GM18858 (cell line): ENCODE measurements around the gene PRTN3.
"Not testable (repeated sequence)": the region's sequence is repeated elsewhere in the genome, so short reads cannot be mapped to it uniquely, and the experiment has no call there.

Experiments
- ATAC-seq: cut with Tn5 transposase; IDR thresholded peaks from one replicate; pipeline ENCODE4 v1.9.1; 2021; ENCODE audit not compliant: unreplicated experiment

The PRTN3 gene

DNA sequence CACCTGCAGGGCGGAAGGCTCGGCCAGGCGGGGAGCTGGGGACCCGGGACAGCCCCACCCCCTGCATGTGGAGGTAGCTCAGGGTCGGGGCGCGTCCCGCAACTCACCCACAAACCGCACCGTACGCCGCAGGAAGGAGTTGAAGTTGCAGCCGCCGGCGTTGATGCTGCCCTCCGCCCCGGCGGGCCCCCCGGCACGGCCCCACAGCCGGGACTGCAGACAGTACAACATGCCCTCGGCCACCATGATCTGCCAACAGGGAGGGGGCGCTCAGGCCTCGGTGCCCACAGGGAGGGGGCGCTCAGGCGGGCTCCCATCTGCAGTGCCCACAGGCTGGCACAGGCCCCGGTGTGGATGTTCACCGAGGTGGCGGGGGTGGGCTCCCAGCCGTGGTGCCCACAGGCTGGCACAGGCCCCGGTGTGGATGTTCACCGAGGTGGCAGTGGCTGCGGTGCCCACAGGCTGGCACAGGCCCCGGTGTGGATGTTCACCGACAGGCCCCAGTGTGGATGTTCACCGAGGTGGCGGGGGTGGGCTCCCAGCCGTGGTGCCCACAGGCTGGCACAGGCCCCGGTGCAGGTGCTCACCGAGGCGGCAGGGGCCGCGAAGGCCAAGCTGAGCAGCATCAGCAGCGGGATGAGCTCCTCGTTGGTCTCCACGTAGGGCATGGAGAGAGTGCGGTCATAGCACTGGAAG lies 25.6 kb upstream of the PRTN3 start:
- ATAC-seq: no peak

DNA sequence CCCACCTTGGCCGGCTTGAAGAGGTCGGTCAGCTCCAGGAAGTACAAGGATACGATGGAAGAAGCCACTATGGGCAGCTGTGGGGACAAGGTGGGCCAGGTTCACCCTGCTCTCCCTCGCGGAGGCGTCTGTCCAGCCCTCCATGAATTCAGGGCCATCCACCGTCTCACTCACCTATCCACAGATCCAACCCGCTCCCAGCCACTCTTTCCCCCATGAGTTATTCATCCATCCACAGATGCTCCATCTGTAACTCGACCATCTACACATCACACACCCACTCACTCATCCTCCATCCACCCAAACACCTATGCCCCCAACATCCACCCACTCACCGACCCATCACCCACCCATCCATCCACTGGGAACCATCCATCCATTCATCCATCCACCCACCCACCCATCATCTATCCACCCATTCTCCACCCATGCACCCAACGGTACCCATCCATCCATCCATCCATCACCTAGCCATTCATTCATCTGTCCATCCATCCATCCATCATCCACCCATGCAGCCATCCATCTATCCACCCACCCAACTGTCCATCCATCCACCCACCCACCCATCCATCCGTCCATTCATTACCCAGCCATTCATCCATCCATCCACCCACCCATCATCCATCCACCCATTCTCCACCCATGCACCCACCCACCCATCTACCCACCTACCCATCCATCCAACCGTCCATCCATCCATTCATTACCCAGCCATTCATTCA lies 24.9 kb upstream of the PRTN3 start:
- ATAC-seq: no peak

DNA sequence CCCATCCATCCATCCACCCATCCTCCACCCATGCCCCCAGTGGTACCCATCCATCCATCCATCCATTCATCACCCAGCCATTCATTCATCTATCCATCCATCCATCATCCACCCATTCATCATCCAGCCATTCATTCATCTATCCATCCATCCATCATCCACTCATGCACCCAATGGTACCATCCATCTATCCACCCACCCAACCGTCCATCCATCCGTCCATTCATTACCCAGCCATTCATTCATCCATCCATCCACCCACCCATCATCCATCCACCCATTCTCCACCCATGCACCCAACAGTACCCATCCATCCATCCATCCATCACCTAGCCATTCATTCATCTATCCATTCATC lies 24.3 kb upstream of the PRTN3 start:
- ATAC-seq: no peak

DNA sequence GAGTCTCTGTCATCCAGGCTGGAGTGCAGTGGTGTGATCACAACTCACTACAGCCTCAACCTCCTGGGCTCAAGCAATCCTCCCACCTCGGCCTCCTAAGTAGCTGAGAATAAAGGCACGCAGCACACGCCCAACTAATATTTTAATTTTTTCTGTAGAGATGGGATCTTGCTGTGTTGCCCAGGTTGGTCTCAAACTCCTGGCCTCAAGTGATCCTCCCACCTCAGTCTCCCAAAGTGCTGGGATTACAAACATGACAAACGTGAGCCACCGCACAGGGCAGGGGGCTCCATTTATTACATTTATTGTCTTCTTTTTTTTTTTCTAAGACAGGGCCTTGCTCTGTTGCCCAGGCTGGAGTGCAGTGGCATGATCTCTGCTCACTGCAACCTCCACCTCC lies 20.6 kb upstream of the PRTN3 start:
- ATAC-seq: not testable (repeated sequence)

DNA sequence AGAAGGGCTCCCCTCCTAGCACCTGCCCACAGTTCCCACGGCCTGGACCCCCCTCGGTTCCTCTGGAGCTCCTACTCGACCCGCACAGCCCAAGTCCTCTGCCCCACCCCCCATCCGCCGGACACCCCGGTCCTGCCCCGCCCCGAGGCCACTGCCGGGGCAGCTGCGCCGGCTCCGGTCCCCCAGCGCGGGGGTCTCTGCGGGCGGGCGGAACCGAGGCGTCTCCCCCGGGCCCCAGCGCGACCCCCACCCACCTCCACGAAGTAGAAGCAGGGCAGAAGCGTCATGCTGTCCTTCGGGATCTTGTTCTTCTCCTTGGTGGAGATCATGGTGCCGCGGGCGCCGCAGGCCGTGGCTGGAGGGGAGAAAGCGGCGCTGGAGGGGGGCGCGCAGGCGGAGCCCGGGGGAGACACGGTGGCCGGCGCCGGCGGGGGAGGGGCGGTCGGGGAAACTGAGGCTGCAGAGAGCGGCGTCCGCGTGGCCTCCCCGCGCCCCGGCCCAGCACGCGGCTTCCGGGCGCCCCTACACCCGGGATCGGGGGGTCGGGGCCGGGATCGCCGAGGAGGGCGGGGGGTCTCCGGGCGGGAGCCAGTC lies 19.5 kb upstream of the PRTN3 start:
- ATAC-seq: no peak

DNA sequence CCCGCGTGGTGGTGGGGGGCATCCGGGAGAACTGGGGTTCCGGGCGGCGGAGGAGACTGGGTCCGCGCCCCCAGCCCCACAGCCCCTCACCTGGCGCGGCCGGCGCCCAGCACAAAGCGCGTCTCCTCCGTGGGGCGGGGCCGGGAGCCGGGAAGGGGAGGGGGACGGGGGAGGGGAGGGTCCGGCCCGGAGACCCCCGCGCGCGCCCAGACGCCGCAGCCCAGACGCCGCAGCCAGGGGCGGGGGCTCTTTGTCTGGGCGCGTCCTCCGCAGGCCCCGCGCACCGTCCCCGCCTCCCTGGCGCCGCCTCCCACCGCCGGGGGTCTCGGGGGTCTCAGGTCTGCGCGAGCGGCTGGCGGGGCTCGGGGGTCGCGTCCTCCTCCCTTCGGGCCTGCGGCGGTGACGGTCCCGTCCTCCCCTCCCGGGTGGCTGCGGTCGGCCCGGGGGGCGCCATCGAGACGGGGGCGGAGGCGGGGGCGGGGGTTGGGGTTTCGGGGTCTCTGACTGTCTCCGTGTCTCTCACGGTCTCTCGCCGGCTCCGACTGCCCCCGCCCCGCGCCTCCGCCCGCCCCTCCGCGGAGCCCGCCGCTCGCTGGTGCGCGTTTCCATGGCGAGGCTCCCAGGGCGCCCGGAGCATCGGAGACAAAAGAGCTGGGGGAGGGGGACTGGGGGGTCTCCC lies 18.8 kb upstream of the PRTN3 start, which contains the start of gene PLPPR3:
Gene PLPPR3, minus strand, starts transcription at position 131 of the 679 bp plus-strand sequence. CDS start 396 bp downstream, outside the sequence.
- ATAC-seq: no peak

DNA sequence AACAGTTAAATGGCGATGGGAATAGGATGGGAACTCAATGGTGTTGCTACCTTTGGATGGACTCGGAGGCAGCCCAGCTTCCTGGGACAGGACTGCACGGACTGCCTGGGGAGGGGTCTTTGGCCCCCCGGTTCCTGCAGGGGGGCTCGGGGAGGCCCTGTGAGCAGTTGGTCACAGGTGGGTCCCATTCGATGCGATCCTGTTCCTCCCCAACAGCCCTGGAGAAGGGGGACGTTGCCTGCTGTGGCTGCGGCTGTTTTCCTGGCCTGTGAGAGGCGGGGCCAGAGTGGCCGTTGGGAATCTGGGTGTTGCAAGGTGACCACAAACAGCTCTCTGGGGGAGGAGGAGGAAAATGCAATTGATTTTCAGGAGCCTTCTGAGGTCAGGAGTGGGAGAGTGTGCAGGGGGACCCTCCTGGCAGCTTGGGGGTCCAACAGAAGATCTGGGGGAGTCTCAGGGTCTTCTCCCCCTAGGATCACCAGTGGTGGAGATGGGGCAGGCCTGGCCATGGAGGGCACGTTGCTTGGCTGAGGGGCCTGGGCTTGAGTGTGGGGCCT lies 17.2 kb upstream of the PRTN3 start:
- ATAC-seq: no peak

DNA sequence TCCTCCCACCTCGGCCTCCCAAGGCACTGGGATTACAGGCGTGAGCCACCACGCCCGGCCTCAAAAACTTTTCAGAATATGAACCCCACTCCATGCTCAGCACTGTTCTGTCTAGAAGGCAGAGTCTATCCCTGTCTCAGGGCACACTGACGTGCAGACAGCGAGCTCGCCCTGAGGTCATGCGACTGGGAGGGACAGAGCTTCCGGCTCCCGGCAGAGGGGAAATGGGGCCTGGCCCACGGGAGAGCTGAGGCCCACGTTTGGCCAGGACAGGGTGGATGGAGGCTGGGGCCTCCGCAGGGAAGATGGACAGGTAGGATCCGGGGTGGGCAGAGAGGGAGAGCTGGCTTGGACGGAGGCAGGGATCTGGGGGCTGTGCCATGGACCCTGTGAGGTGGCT lies 15.9 kb upstream of the PRTN3 start:
- ATAC-seq: no peak

DNA sequence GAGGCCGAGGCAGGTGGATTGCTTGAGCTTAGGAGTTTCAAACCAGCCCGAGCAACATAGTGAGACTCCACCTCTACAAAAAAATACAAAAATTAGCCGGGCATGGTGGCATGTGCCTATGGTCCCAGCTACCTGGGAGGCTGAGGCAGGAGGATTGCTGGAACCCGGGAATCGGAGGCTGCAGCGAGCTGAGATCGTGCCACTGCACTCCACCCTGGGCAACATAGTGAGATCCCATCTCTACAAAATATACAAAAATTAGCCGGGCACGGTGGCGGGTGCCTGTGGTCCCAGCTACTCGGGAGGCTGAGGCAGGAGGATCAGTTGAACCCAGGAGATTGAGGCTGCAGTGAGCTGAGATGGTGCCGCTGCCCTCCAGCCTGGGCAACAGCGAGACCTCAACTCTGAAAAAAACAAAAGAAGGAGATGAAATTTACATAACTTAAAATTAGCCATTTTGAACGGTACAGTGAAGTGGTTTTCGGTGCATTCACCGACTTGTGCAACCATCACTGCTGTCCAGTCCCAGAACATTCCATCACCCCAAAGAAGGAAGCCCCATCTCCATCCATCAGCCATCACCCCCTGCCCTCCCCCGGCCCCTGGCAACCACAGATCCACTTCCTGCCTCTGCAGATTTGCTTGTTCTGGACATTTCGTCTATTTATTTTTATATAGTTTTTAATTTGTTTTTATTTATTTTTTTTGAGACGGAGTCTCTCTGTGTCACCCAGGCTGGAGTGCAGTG lies 14.7 kb upstream of the PRTN3 start:
- no peak for ATAC-seq

DNA sequence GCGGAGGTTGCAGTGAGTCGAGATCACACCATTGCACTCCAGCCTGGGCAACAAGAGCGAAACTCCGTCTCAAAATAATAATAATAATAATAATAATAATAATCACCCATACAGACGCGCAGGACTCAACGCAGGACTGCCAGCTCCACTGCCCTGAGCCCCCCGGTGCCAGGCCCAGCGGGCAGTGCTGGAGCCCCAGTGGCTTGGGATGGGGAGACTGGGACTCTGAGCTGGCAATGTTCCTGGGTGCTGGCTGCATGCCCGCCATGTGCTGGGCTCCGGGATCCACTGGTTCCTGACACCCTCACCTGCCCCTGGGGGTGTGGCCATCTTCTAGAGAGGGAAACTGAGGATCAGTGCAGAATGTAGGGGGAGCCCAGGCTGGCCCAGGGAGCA lies 13.5 kb upstream of the PRTN3 start:
- ATAC-seq: no peak

DNA sequence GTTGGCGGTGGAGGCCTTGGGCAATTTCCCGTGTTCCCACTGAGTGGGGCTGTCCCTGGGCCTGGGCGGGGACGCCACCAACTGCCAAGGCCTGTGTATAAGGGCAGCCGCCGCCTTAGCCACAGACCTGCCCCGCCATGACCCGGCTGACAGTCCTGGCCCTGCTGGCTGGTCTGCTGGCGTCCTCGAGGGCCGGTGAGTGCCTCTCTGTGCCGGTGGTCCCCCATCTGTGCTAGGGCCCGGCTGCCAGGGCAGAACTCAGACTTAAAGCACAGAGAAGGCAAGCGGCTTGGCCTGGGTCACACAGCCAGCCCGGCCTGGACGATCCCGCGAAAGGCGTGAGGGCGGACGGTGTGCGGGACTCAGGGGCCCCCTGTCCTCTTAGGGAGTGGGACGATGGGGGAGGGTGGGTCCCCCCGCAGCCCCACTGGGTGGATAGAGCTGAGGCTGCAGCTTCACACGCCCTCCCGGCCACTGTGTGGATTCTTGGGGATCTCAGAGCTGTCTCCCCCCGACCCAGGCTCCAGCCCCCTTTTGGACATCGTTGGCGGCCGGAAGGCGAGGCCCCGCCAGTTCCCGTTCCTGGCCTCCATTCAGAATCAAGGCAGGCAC lies 13.0 kb upstream of the PRTN3 start, which contains the start of gene AZU1:
Gene AZU1, plus strand, starts transcription at position 128 of the 612 bp plus-strand sequence. Its CDS starts 10 bp downstream, at position 138.
- no peak for ATAC-seq

DNA sequence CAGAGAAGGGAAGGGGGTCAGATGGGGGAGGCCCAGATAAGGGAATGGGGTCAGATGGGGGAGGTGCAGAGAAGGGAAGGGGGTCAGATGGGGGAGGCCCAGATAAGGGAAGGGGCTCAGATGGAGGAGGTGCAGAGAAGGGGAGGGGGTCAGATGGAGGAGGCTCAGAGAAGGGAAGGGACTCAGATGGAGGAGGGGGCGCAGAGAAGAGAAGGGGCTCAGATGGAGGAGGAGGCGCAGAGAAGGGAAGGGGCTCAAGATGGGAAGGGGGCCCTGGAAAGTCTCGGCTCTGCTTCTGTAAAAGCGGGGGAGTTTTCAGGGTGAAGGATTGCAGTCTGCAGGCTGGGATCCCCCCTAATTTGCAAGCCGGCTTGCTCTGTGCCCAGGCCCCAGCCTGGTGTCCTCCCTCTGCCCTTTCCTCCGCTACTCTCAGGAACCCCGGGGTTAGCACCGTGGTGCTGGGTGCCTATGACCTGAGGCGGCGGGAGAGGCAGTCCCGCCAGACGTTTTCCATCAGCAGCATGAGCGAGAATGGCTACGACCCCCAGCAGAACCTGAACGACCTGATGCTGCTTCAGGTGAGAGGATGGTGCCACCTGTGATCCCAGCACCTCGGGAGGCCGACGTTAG lies 11.6 kb upstream of the PRTN3 start:
- no peak for ATAC-seq

DNA sequence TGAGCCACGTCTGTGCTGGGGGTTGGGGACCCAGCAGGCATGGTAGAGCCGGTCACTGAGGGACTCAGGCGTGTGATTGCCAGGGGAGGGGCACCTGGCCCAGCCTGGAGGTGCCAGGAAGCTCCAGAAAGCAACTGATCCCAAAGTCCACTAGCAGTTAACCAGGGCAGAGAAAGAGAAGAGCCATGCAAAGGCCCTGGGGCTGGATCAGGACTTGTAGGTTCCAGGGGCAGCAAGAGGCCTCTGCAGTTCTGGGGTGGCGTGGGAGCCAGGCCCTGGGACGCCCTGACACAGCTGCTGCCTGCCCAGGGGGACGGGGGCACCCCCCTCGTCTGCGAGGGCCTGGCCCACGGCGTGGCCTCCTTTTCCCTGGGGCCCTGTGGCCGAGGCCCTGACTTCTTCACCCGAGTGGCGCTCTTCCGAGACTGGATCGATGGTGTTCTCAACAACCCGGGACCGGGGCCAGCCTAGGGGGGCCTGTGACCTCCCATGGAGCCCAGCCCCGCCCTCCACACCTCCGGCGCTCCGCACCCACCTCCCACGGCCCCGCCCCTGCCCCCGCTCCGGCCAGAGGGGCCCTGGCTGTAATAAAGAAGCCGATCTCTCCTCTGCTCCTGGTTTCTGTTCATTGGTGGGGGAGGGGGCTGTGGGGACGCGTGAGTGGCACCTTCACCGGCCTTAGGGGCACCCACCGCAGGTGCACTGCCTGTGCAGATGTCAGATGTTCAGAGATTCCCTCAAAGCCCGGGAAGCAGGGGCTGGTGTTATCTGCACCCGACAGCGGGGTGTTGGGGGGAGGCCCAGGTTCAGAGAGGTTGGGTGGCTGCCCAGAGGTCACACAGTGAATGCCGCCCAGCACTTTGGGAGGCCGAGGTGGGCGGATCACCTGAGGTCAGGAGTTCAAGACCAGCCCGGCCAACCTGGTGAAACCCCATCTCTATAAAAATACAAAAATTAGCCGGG lies 9.1 kb upstream of the PRTN3 start:
- ATAC-seq: no peak

DNA sequence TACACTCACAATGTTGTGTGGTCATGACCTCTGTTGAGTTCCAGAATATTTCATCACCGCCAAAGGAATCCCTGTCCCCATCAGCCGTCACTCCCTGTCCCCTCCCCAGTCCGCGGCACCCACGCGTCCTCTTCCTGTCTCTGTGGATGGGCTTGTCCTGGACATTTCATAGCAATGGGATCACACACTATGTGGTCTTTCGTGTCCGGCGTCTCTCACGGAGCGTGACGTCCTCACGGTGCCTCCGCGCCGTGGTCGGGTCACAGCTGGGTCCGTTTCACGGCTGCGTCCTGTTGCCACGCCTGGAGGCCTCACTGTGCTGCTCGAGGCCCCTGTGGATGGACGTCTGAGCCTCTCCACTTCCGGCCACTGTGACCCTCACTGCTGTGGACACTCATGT lies 6.6 kb upstream of the PRTN3 start:
- ATAC-seq: no peak

DNA sequence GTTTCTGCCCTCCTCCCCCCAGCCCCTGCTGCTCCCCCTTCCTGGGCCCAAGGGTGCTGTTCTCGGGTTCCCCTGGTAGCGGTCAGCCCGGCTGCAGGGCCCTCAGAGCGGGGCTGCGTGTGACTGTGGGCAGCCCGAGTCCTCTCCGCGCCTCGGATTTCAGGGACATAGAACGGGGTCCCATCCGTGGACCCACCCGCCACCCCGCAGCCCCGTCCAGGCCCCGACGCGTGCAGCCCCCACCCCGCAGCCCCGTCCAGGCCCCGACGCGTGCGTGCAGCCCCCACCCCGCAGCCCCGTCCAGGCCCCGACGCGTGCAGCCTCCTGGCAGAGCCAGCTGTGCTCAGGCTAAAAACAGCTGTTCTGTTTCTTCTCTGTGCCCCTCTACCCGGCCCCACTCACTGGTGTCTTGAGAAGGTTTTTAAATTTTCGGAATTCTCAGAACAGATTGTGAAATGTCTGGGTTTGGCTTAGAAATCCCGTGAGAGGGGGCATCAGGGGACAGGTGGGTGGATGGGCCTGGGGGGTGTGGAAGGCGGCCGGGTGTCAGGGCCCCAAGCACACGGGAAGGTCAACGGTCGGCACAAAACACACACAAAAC lies 5.5 kb upstream of the PRTN3 start:
- ATAC-seq: no peak

DNA sequence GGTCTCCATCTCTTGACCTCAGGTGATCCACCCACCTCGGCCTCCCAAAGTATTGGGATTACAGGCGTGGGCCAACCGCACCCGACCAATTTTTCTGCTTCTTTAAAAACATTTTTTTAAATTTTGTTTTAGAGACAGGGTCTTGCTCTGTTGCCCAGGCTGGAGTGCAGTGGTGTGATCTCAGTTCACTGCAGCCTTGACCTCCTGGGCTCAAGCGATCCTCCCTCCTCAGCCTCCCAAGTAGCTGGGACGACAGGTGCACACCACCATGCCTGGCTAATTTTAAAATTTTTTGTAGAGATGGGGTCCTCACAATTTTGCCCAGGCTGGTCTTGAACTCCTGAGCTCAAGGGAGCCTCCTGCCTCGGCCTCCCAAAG lies 2.0 kb downstream of the PRTN3 start:
- ATAC-seq: not testable (repeated sequence)

DNA sequence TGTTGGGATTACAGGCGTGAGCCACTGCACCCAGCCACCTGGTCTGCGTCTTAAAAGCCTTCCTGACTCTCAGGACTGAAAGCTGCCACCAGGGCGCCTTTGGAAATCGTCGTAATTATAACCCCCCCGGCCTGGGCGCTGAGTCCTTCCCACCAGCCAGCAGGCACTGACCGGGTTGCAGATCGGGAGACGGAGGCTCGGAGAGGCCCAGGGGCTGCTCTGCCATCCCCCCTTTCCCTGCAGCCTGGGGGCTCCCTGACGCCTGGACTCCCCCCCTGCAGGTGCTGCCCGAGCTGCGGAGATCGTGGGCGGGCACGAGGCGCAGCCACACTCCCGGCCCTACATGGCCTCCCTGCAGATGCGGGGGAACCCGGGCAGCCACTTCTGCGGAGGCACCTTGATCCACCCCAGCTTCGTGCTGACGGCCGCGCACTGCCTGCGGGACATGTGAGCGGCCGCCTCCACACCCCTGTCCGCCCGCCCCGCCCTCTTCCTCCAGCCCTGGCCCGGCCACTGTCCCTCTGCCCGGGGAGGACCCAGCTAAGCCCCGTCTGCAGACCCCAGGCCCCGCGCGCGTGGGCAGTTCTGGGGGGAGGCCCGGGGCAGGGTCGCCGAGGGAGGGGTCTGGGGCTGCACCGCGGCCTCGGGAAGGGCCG lies 2.5 kb downstream of the PRTN3 start:
- ATAC-seq: no peak
